Astrocyte of the cerebellum (primary cell): ENCODE results near the gene ZMYND10.

Experiments
- DNase-seq: peaks from one replicate; pipeline ENCODE4 v3.0.0-alpha.2; 2011; ENCODE audit warnings: low read depth
- H3K4me3 ChIP-seq: 2 replicates; pipeline ENCODE4 v1.5.1; 2011; ENCODE audit warnings: mild to moderate bottlenecking, low read depth, low read length, moderate library complexity
- in situ Hi-C: cut with HindIII; loops from 2 replicates; pipeline ENCODE4 v1.10.0; 2017; ENCODE audit warnings: low sequenced_read_pairs
- TF ChIP-seq, protein P1 (sequence below): IDR thresholded peaks from 2 replicates; pipeline ENCODE4 v1.5.1; 2012; ENCODE audit warnings: low read length, low read depth, moderate library complexity, mild to moderate bottlenecking; ENCODE audit errors: missing control alignments

ZMYND10 gene

GRCh38 chr3:50294492-50295403 is 50.8 kb downstream of the ZMYND10 start:
- no peak for DNase-seq
- no peak overlapping the region for H3K4me3 ChIP-seq
- in situ Hi-C loops: no loop called here
- TF ChIP-seq, protein P1, sequence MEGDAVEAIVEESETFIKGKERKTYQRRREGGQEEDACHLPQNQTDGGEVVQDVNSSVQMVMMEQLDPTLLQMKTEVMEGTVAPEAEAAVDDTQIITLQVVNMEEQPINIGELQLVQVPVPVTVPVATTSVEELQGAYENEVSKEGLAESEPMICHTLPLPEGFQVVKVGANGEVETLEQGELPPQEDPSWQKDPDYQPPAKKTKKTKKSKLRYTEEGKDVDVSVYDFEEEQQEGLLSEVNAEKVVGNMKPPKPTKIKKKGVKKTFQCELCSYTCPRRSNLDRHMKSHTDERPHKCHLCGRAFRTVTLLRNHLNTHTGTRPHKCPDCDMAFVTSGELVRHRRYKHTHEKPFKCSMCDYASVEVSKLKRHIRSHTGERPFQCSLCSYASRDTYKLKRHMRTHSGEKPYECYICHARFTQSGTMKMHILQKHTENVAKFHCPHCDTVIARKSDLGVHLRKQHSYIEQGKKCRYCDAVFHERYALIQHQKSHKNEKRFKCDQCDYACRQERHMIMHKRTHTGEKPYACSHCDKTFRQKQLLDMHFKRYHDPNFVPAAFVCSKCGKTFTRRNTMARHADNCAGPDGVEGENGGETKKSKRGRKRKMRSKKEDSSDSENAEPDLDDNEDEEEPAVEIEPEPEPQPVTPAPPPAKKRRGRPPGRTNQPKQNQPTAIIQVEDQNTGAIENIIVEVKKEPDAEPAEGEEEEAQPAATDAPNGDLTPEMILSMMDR: no peak

- TF ChIP-seq, protein P1: no peak
- H3K4me3 ChIP-seq: no peak overlapping the region
- in situ Hi-C loops: no loop called here
- no peak for DNase-seq
Measured at GRCh38 chr3:50294089-50294488, 51.4 kb downstream of the ZMYND10 start.

- in situ Hi-C loops: no loop called here
- no peak overlapping the region for H3K4me3 ChIP-seq
- no peak for DNase-seq
- TF ChIP-seq, protein P1: no peak
Measured at GRCh38 chr3:50293079-50293801, 52.3 kb downstream of the ZMYND10 start.

DNA sequence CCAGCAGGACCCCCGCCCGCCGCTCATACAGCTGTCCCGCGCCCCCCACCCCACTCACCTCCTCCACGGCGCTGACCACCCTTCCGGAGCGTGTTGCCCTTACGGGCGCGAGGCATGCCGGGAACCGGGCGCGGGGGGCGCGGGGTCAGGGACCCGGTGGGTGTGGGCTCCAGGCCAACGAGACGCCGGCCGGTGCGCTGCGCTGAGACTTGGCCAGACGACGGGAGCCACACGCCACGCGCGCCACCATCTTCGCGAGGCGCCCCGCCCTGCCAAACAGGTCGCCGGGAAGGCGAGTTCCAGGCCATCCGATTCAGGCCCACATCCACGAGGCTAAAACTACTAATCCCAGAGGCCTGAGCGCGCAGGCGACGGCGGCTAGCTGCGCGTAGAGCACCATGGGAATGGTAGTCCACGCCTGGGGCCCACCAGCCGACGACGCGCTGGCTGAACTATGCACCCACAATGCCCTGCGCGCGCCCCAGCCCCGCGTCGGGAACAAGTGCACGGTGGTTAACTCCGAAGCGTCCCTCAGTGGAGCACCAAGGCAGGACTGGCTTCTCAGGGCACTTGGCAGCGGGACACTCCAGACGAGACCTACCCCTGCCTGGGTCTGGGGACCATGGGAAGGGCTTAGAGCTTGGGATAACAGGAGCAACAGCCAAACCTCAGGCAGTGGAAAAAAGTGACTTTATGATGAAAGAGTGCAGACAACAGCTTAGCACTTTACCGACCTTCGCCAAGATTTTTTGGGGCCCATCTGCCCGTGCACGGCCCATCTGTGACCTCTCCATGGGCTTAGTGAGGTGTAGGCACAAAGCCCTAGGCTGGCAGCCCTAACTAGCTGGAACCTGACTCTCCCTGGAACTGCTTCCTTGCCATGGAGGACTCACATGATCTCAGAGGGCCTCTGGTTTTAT is 53.1 kb downstream of the ZMYND10 start, which contains the start of gene IFRD2:
TSS of gene IFRD2 (minus strand) at position 271 of the 920 bp plus-strand sequence. CDS start at position 116, 155 bp downstream.
- DNase-seq: peak; percentile 95
- TF ChIP-seq, protein P1: no peak
- in situ Hi-C loops: no loop called here
- peak within 1 kb of the TSS; percentile 83 for H3K4me3 ChIP-seq
